ENCODE data around the gene ETFRF1.

The ETFRF1 gene

GRCh38 chr12:25155022-25155576 is 39.9 kb upstream of the ETFRF1 start:
- Histone ChIP-seq H3K4ac (ENCODE audit: low read depth, low read length) (no peak overlapping the region), H4K91ac (ENCODE audit: low read depth, low read length) (no peak overlapping the region), H2AK5ac (ENCODE audit: low read length) (no peak overlapping the region), H3K4me3 (ENCODE audit: low read depth, low read length) (no peak overlapping the region), H2BK120ac (ENCODE audit: insufficient read depth, low read length, poor library complexity) (no peak overlapping the region), H2BK12ac (ENCODE audit: low read length) (no peak overlapping the region), H3K23ac (ENCODE audit: low read length) (no peak overlapping the region), H3K14ac (ENCODE audit: low read length) (no peak overlapping the region), H3K79me1 (ENCODE audit: low read length) (peaks cover 2% of the 10 kb centered on the region), H3K4me1 (ENCODE audit: control insufficient read depth in 1 of 2, insufficient read depth in 2 of 2, low read length in 2 of 2) (no peaks in the 10 kb centered on the region), H3K36me3 (ENCODE audit: control insufficient read depth in 1 of 2, insufficient read depth in 2 of 2, low read length in 2 of 2) (no peaks in the 10 kb centered on the region), H3K9me3 (ENCODE audit: insufficient read depth, low read depth, low read length) (no peaks in the 10 kb centered on the region), H3K27ac (ENCODE audit: low read depth, low read length) (no peak overlapping the region), H3K18ac (ENCODE audit: low read length) (no peak overlapping the region), H2AFZ (ENCODE audit: insufficient read depth, low read length, poor library complexity) (no peak overlapping the region), H4K8ac (ENCODE audit: low read depth, low read length) (no peak overlapping the region), H3K9ac (ENCODE audit: low read length) (no peak overlapping the region), H3K27me3 (ENCODE audit: insufficient read depth, low read length) (no peaks in the 10 kb centered on the region), H3K4me2 (ENCODE audit: low read length) (no peak overlapping the region), H3K79me2 (ENCODE audit: control insufficient read depth, insufficient read depth, low read length, poor library complexity) (no peaks in the 10 kb centered on the region), H4K12ac (ENCODE audit: low read depth, low read length) (no peak overlapping the region), H2BK5ac (ENCODE audit: low read depth, low read length, poor library complexity) (no peak overlapping the region)
- no CpG with 5 or more reads among the region's 2 CpGs for WGBS (ENCODE audit: extremely low coverage, insufficient coverage, insufficient read length)
- peak in 1 of 2 donors; percentile 65 for DNase-seq

- Histone ChIP-seq H2BK5ac (ENCODE audit: low read depth, low read length, poor library complexity) (no peak overlapping the region), H2AK5ac (ENCODE audit: low read length) (no peak overlapping the region), H2AFZ (ENCODE audit: insufficient read depth, low read length, poor library complexity) (no peak overlapping the region), H3K79me2 (ENCODE audit: control insufficient read depth, insufficient read depth, low read length, poor library complexity) (no peaks in the 10 kb centered on the region), H3K18ac (ENCODE audit: low read length) (no peak overlapping the region), H3K14ac (ENCODE audit: low read length) (no peak overlapping the region), H3K27me3 (ENCODE audit: insufficient read depth, low read length) (no peaks in the 10 kb centered on the region), H3K4me2 (ENCODE audit: low read length) (no peak overlapping the region), H3K27ac (ENCODE audit: low read depth, low read length) (no peak overlapping the region), H2BK120ac (ENCODE audit: insufficient read depth, low read length, poor library complexity) (no peak overlapping the region), H3K9me3 (ENCODE audit: insufficient read depth, low read depth, low read length) (no peaks in the 10 kb centered on the region), H4K8ac (ENCODE audit: low read depth, low read length) (no peak overlapping the region), H3K23ac (ENCODE audit: low read length) (no peak overlapping the region), H2BK12ac (ENCODE audit: low read length) (no peak overlapping the region), H4K91ac (ENCODE audit: low read depth, low read length) (no peak overlapping the region), H4K12ac (ENCODE audit: low read depth, low read length) (no peak overlapping the region), H3K4me1 (ENCODE audit: control insufficient read depth in 1 of 2, insufficient read depth in 2 of 2, low read length in 2 of 2) (no peaks in the 10 kb centered on the region), H3K4me3 (ENCODE audit: low read depth, low read length) (no peak overlapping the region), H3K4ac (ENCODE audit: low read depth, low read length) (no peak overlapping the region), H3K79me1 (ENCODE audit: low read length) (peaks cover 2% of the 10 kb centered on the region), H3K9ac (ENCODE audit: low read length) (no peak overlapping the region), H3K36me3 (ENCODE audit: control insufficient read depth in 1 of 2, insufficient read depth in 2 of 2, low read length in 2 of 2) (no peaks in the 10 kb centered on the region)
- WGBS (ENCODE audit: extremely low coverage, insufficient coverage, insufficient read length), result no CpG with 5 or more reads among the region's 4 CpGs
- DNase-seq, result no peak
Measured at GRCh38 chr12:25156061-25156460, 39.0 kb upstream of the ETFRF1 start.

- H3K4me2 ChIP-seq (ENCODE audit: low read length), result no peak overlapping the region
- H4K8ac ChIP-seq (ENCODE audit: low read depth, low read length), result no peak overlapping the region
- no peak overlapping the region for H3K27ac ChIP-seq (ENCODE audit: low read depth, low read length)
- H2AFZ ChIP-seq (ENCODE audit: insufficient read depth, low read length, poor library complexity), result no peak overlapping the region
- H3K36me3 ChIP-seq (ENCODE audit: control insufficient read depth in 1 of 2, insufficient read depth in 2 of 2, low read length in 2 of 2), result no peaks in the 10 kb centered on the region
- H3K9ac ChIP-seq (ENCODE audit: low read length), result no peak overlapping the region
- no peak overlapping the region for H2BK120ac ChIP-seq (ENCODE audit: insufficient read depth, low read length, poor library complexity)
- H3K18ac ChIP-seq (ENCODE audit: low read length), result no peak overlapping the region
- no peak overlapping the region for H3K4me3 ChIP-seq (ENCODE audit: low read depth, low read length)
- DNase-seq, result no peak
- no peak overlapping the region for H2AK5ac ChIP-seq (ENCODE audit: low read length)
- WGBS (ENCODE audit: extremely low coverage, insufficient coverage, insufficient read length), result no CpG with 5 or more reads among the region's 6 CpGs
- no peak overlapping the region for H3K14ac ChIP-seq (ENCODE audit: low read length)
- H3K79me2 ChIP-seq (ENCODE audit: control insufficient read depth, insufficient read depth, low read length, poor library complexity), result no peaks in the 10 kb centered on the region
- no peak overlapping the region for H2BK12ac ChIP-seq (ENCODE audit: low read length)
- H3K4ac ChIP-seq (ENCODE audit: low read depth, low read length), result no peak overlapping the region
- no peak overlapping the region for H2BK5ac ChIP-seq (ENCODE audit: low read depth, low read length, poor library complexity)
- no peaks in the 10 kb centered on the region for H3K9me3 ChIP-seq (ENCODE audit: insufficient read depth, low read depth, low read length)
- no peaks in the 10 kb centered on the region for H3K79me1 ChIP-seq (ENCODE audit: low read length)
- H3K27me3 ChIP-seq (ENCODE audit: insufficient read depth, low read length), result no peaks in the 10 kb centered on the region
- H3K23ac ChIP-seq (ENCODE audit: low read length), result no peak overlapping the region
- H4K91ac ChIP-seq (ENCODE audit: low read depth, low read length), result no peak overlapping the region
- H4K12ac ChIP-seq (ENCODE audit: low read depth, low read length), result no peak overlapping the region
- H3K4me1 ChIP-seq (ENCODE audit: control insufficient read depth in 1 of 2, insufficient read depth in 2 of 2, low read length in 2 of 2), result no peaks in the 10 kb centered on the region
Measured at GRCh38 chr12:25162866-25163265, 32.2 kb upstream of the ETFRF1 start.

- Histone ChIP-seq H2BK5ac (ENCODE audit: low read depth, low read length, poor library complexity) (no peak overlapping the region), H3K79me2 (ENCODE audit: control insufficient read depth, insufficient read depth, low read length, poor library complexity) (no peaks in the 10 kb centered on the region), H2BK12ac (ENCODE audit: low read length) (no peak overlapping the region), H3K27ac (ENCODE audit: low read depth, low read length) (no peak overlapping the region), H3K4me2 (ENCODE audit: low read length) (no peak overlapping the region), H3K9ac (ENCODE audit: low read length) (no peak overlapping the region), H4K91ac (ENCODE audit: low read depth, low read length) (no peak overlapping the region), H4K8ac (ENCODE audit: low read depth, low read length) (no peak overlapping the region), H3K4me1 (ENCODE audit: control insufficient read depth in 1 of 2, insufficient read depth in 2 of 2, low read length in 2 of 2) (no peaks in the 10 kb centered on the region), H3K36me3 (ENCODE audit: control insufficient read depth in 1 of 2, insufficient read depth in 2 of 2, low read length in 2 of 2) (no peaks in the 10 kb centered on the region), H4K12ac (ENCODE audit: low read depth, low read length) (no peak overlapping the region), H3K4ac (ENCODE audit: low read depth, low read length) (no peak overlapping the region), H3K27me3 (ENCODE audit: insufficient read depth, low read length) (no peaks in the 10 kb centered on the region), H3K4me3 (ENCODE audit: low read depth, low read length) (no peak overlapping the region), H2AK5ac (ENCODE audit: low read length) (no peak overlapping the region), H3K23ac (ENCODE audit: low read length) (no peak overlapping the region), H2AFZ (ENCODE audit: insufficient read depth, low read length, poor library complexity) (no peak overlapping the region), H3K79me1 (ENCODE audit: low read length) (no peaks in the 10 kb centered on the region), H3K18ac (ENCODE audit: low read length) (no peak overlapping the region), H3K9me3 (ENCODE audit: insufficient read depth, low read depth, low read length) (no peaks in the 10 kb centered on the region), H2BK120ac (ENCODE audit: insufficient read depth, low read length, poor library complexity) (no peak overlapping the region), H3K14ac (ENCODE audit: low read length) (no peak overlapping the region)
- DNase-seq, result no peak
- no CpG with 5 or more reads among the region's 3 CpGs for WGBS (ENCODE audit: extremely low coverage, insufficient coverage, insufficient read length)
Measured at GRCh38 chr12:25182765-25183164, 12.3 kb upstream of the ETFRF1 start.

All from trophoblast cell (in vitro differentiated cells and primary cell).